Kidney (tissue), 14 donors: Measurements from ENCODE around the gene CCNL2. TPM values are rescaled to one million over a fixed set of nuclear protein-coding genes. Genes with fewer than 3 reads are reported as not detected.
A peak's percentile ranks its signal among the peaks of the same experiment; 100 is the strongest.

ENCODE experiments used
- DNase-seq, 5 donors: peaks; one replicate each; pipeline ENCODE4 v3.0.0-alpha.2; 2013 to 2020
- FAIRE-seq: peaks from 2 replicates; lab custom pipeline; 2012; peaks lifted over from hg19 to GRCh38; lab: Jason Lieb, UNC
- H3K27ac ChIP-seq, 2 donors: one replicate each; pipeline ENCODE4 v1.7.0; 2013; ENCODE audit warnings: low read depth in 2 of 2, low read length in 2 of 2, inconsistent platforms in 1 of 2
- H3K27me3 ChIP-seq: one replicate; pipeline ENCODE4 v1.7.1; 2013; ENCODE audit warnings: low read length, inconsistent platforms; ENCODE audit not compliant: control insufficient read depth, insufficient read depth
- H3K36me3 ChIP-seq, 3 donors: one replicate each; pipeline versions ENCODE4 v1.7.0 to v1.7.1; 2013; ENCODE audit warnings: low read length in 3 of 3, control low read depth in 1 of 3, inconsistent platforms in 1 of 3; ENCODE audit not compliant: insufficient read depth in 3 of 3, control insufficient read depth in 2 of 3
- H3K4me1 ChIP-seq, 3 donors: one replicate each; pipeline versions ENCODE4 v1.7.0 to v1.7.1; 2013; ENCODE audit warnings: low read length in 3 of 3, inconsistent platforms in 1 of 3, low read depth in 1 of 3; ENCODE audit not compliant: control insufficient read depth in 2 of 3, insufficient read depth in 2 of 3
- H3K4me3 ChIP-seq, 3 donors: one replicate each; pipeline versions ENCODE4 v1.7.0 to v1.8.1; 2013; ENCODE audit warnings: low read length in 3 of 3, control low read depth in 1 of 3, inconsistent platforms in 1 of 3
- H3K9ac ChIP-seq, 3 donors: one replicate each; pipeline versions ENCODE4 v1.7.0 to v1.7.1; 2013; ENCODE audit warnings: low read length in 3 of 3, control low read depth in 1 of 3, inconsistent platforms in 1 of 3
- H3K9me3 ChIP-seq, 3 donors: one replicate each; pipeline versions ENCODE4 v1.7.0 to v1.7.1; 2013; ENCODE audit warnings: low read length in 3 of 3, control low read depth in 1 of 3, inconsistent platforms in 1 of 3; ENCODE audit not compliant: control insufficient read depth in 2 of 3, insufficient read depth in 1 of 3
- intact Hi-C: fragments of 100-400 bp; cut with DNase I; formaldehyde crosslinking; loops from one replicate; pipeline ENCODE4 v1.11.1; 2022
- polyA plus RNA-seq: library from polyadenylated mRNA; stranded (reverse); fragments of 350-450 nt; fragmentation: Illumina TruSeq; extraction: RNeasy Lipid Tissue Mini Kit (QIAGEN cat#74804); gene quantifications from one replicate; pipeline ENCODE4 v1.2.3, GENCODE V29; 2014; ENCODE audit warnings: low read depth, low replicate concordance; ENCODE audit not compliant: insufficient read depth
- total RNA-seq: library from RNA; stranded (reverse); fragmentation: NEBNext Ultra II Directional; extraction: Animal tissue kit (Norgen Biotek cat#: 25700); gene quantifications from one replicate; pipeline ENCODE4 v1.2.1, GENCODE V29; 2021
- TF ChIP-seq, protein P1 (sequence below): IDR thresholded peaks from 3 replicates; pipeline ENCODE4 v1.5.1; 2012; ENCODE audit warnings: mild to moderate bottlenecking, moderate library complexity, borderline replicate concordance; ENCODE audit not compliant: insufficient read depth; ENCODE audit errors: extremely low read depth
- donor health status: control.
- donor health status: control.
- donor health status: control.
- donor health status: control.
- donor health status: control.
- donor health status: DM: yes; HTN: yes; CAD: no.
- donor health status: Normal renal cell carcinoma (clear cell type).

CCNL2 gene
- total and polyA plus RNA-seq, 2 donors from 2014 or later = 72.0 to 199 TPM

DNA sequence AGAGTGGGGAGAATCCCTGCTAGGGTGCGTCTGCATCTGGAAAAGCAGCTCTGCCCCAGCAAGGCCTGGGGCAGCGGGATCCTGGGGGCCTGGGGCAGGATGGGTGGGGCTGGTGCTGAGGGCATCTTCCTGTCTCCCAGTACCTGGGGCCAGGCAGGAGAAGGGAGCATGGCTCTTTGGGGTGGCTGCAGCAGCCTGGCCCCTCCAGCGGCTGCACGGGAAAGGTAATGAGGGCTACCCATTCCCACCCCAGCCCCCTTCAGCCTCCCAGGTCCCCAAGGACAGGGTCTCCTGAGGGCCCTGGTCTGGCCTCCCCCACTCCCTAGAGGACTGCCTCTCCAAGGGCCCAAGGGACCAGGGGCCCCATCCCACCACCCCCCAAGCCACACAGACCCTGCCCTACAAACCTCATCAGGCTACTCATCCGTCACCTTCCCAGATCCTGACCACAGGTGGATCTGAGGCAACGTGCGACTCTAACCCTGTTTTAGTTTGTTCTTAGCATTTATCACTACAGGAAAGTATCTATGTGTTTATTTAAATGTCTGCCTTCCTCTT lies 22.9 kb upstream of the CCNL2 start:
- Histone ChIP-seq H3K36me3 (no peaks in the 10 kb centered on the region), H3K4me3 (no peak overlapping the region), H3K27ac (no peak overlapping the region), H3K9ac (no peak overlapping the region), H3K9me3 (no peaks in the 10 kb centered on the region), H3K4me1 (peaks cover 0 to 6% (median 0%) of the 10 kb centered on the region in 3 donors), H3K27me3 (no peaks in the 10 kb centered on the region)
- intact Hi-C loops = no loop called here
- peak in 1 of 5 donors; percentile 54 for DNase-seq
- no peak for FAIRE-seq
- TF ChIP-seq, protein P1, sequence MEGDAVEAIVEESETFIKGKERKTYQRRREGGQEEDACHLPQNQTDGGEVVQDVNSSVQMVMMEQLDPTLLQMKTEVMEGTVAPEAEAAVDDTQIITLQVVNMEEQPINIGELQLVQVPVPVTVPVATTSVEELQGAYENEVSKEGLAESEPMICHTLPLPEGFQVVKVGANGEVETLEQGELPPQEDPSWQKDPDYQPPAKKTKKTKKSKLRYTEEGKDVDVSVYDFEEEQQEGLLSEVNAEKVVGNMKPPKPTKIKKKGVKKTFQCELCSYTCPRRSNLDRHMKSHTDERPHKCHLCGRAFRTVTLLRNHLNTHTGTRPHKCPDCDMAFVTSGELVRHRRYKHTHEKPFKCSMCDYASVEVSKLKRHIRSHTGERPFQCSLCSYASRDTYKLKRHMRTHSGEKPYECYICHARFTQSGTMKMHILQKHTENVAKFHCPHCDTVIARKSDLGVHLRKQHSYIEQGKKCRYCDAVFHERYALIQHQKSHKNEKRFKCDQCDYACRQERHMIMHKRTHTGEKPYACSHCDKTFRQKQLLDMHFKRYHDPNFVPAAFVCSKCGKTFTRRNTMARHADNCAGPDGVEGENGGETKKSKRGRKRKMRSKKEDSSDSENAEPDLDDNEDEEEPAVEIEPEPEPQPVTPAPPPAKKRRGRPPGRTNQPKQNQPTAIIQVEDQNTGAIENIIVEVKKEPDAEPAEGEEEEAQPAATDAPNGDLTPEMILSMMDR = no peak

DNA sequence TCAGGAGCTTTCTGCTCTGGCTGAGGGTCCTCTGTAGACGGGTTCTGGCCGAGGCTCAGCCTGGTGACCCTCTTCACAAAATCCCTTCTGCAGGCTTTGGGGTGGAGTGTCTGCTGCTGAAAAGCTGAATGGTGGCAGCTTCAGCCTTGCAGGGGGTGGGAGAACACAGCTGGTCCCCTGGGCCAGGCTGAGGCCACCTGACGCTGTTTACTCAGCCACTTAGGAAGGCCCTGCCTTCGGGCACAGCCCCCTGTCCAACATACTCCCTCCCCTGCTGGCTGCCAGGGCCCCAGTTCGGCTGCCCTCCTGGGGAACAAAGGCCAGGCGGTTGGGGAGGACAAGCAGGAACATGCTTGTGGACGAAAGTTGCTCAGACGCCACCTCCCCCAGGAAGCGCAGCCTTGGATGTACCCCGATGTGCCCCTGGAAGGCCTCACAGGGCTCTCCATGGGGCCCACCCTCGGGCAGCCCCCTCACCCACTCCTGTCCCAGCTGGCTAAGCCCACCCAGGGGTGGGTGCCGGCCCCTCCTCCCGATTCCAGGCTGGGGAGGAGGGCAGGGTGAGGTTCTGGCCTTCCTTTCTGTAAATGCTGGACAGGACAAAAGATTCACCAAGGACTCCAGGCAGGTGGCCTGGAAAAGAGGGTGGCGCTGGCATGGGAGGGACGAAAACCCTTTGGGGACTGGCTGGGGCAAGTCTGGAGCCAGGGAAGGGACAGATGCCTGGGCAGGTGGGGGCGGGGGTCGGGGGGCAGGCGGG lies 22.2 kb upstream of the CCNL2 start, which contains the start of gene ANKRD65:
Gene ANKRD65 (minus strand): TSS at position 130 of the 760 bp plus-strand sequence. CDS start 271 bp downstream, outside the sequence.
- Histone ChIP-seq H3K4me3 (no peak within 1 kb of the TSS), H3K4me1 (peaks cover 0 to 6% (median 0%) of the 10 kb centered on the region in 3 donors), H3K27me3 (no peaks in the 10 kb centered on the region), H3K27ac (no peak within 1 kb of the TSS), H3K9me3 (no peaks in the 10 kb centered on the region), H3K9ac (no peak within 1 kb of the TSS), H3K36me3 (no peaks in the 10 kb centered on the region)
- peak in 2 of 5 donors; percentile 60 for DNase-seq
- intact Hi-C loops = no loop called here
- FAIRE-seq = no peak
- TF ChIP-seq, protein P1 = no peak

DNA sequence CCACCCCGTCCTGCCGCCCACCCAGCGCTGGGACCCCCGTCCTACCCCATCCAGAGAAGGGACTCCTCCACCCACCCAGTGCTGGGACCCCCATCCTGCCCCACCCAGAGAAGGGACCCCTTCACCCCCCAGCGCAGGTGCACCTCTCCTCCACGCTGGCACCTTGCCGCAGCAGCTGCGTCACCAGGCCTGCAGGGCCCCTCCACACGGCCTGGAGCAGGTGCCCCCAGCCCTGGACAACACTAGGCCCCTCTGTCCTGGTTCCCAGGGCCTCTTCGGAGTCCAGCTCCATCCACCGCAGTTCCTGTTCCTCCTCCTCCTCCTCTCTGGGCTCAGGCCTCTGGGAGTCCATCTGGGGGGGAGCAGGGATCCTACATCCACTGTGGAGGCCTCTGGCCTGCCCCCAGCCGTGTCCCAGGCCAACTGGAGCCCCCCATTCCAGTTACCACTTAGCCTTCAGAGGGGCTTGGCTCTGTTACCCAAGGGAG lies 21.6 kb upstream of the CCNL2 start:
- Histone ChIP-seq H3K9ac (no peak overlapping the region), H3K27ac (no peak overlapping the region), H3K36me3 (no peaks in the 10 kb centered on the region), H3K4me1 (peaks cover 0 to 6% (median 0%) of the 10 kb centered on the region in 3 donors), H3K9me3 (no peaks in the 10 kb centered on the region), H3K4me3 (no peak overlapping the region), H3K27me3 (no peaks in the 10 kb centered on the region)
- DNase-seq (peak in 2 of 5 donors; percentile 68 to 72), FAIRE-seq (no peak)
- intact Hi-C loops = no loop called here
- TF ChIP-seq, protein P1 = no peak
